SK-N-SH (cell line): Measurements from ENCODE around the gene TXNDC16. TPM values are rescaled to one million over a fixed set of nuclear protein-coding genes. Genes with fewer than 3 reads are reported as not detected.
A peak's percentile ranks its signal among the peaks of the same experiment; 100 is the strongest.

ENCODE experiments used
- CTCF ChIA-PET: fragments of 300-600, 350-600 bp; formaldehyde crosslinking; extraction: SDS; loops from one replicate; lab custom pipeline; 2021; lab: Yijun Ruan, JAX
- POLR2A ChIA-PET: fragments of 350-600 bp; sonication (Branson Sonifier 250); formaldehyde crosslinking; extraction: SDS; loops from one replicate; lab custom pipeline; 2020; ENCODE audit warnings: antibody characterized with exemption, inconsistent platforms; lab: Yijun Ruan, JAX
- DNase-seq: peaks from one replicate; pipeline ENCODE4 v3.0.0; 2012
- H2AFZ ChIP-seq: fragments of 200-600 bp; sonication (generic); 2 replicates; pipeline ENCODE4 v1.8.1; 2016; ENCODE audit warnings: antibody characterized with exemption, mild to moderate bottlenecking, low read depth
- H3F3A ChIP-seq: fragments of 200-600 bp; sonication (generic); replicated peaks from 2 replicates; pipeline ENCODE3; 2016; ENCODE audit warnings: antibody characterized with exemption, mild to moderate bottlenecking; ENCODE audit not compliant: insufficient read depth
- H3K27ac ChIP-seq, 2 experiments: fragments of 200-500 bp in 1 of 2; fragments of 200-600 bp in 1 of 2; sonication (Bioruptor generic) in 1 of 2; sonication (generic), shearing (Covaris generic) in 1 of 2; 2 replicates each; pipeline versions ENCODE4 v1.5.1 to v1.6.1; 2014 to 2016; ENCODE audit warnings: low read depth in 2 of 2, inconsistent platforms in 1 of 2, low read length in 1 of 2, mild to moderate bottlenecking in 1 of 2, mixed read lengths in 1 of 2
- H3K27me3 ChIP-seq: fragments of 200-600 bp; sonication (generic), shearing (Covaris generic); 2 replicates; pipeline ENCODE4 v1.6.1; 2016; ENCODE audit warnings: mixed run types; ENCODE audit not compliant: insufficient read depth
- H3K36me3 ChIP-seq, 2 experiments: fragments of 200-500 bp in 1 of 2; fragments of 200-600 bp in 1 of 2; sonication (Bioruptor generic) in 1 of 2; sonication (generic) in 1 of 2; replicated peaks in 1 of 2; 2 replicates each; pipeline versions ENCODE3 to v1.5.1; 2014 to 2016; ENCODE audit warnings: low read length in 1 of 2, mild to moderate bottlenecking in 1 of 2; ENCODE audit not compliant: insufficient read depth in 2 of 2, control insufficient read depth in 1 of 2
- H3K4me1 ChIP-seq, 2 experiments: fragments of 200-500 bp in 1 of 2; fragments of 200-600 bp in 1 of 2; sonication (Bioruptor generic) in 1 of 2; sonication (generic), shearing (Covaris generic) in 1 of 2; 2 replicates each; pipeline versions ENCODE4 v1.5.1 to v1.6.1; 2014 to 2016; ENCODE audit warnings: low read depth in 1 of 2, low read length in 1 of 2, mixed run types in 1 of 2; ENCODE audit not compliant: insufficient read depth in 2 of 2, control insufficient read depth in 1 of 2
- H3K4me2 ChIP-seq: fragments of 200-600 bp; sonication (generic), shearing (Covaris generic); 2 replicates; pipeline ENCODE4 v1.6.1; 2017; ENCODE audit warnings: mixed run types
- H3K4me3 ChIP-seq, 2 experiments: fragments of 200-500 bp in 1 of 2; fragments of 200-600 bp in 1 of 2; sonication (Bioruptor generic) in 1 of 2; sonication (generic), shearing (Covaris generic) in 1 of 2; 2 replicates each; pipeline versions ENCODE4 v1.5.1 to v1.8.1; 2014 to 2016; ENCODE audit warnings: low read depth in 2 of 2, inconsistent platforms in 1 of 2, low read length in 1 of 2, mild to moderate bottlenecking in 1 of 2, mixed read lengths in 1 of 2, moderate library complexity in 1 of 2
- H3K79me2 ChIP-seq: fragments of 200-600 bp; sonication (generic); 2 replicates; pipeline ENCODE4 v1.8.1; 2017; ENCODE audit warnings: mild to moderate bottlenecking; ENCODE audit not compliant: insufficient read depth
- H3K9ac ChIP-seq: fragments of 200-600 bp; sonication (generic); 2 replicates; pipeline ENCODE4 v1.6.1; 2017; ENCODE audit warnings: mixed run types
- H3K9me2 ChIP-seq: fragments of 200-600 bp; sonication (generic); 2 replicates; pipeline ENCODE4 v1.6.1; 2017; ENCODE audit warnings: mixed run types
- H3K9me3 ChIP-seq: fragments of 200-600 bp; sonication (generic); 2 replicates; pipeline ENCODE4 v1.6.1; 2017; ENCODE audit warnings: mixed run types, mild to moderate bottlenecking, moderate library complexity
- H4K20me1 ChIP-seq: fragments of 200-600 bp; sonication (generic); 2 replicates; pipeline ENCODE4 v1.6.1; 2017; ENCODE audit warnings: mild to moderate bottlenecking, mixed run types; ENCODE audit not compliant: insufficient read depth
- CHD2 ChIP-seq: fragments of 150-350 bp; IDR thresholded peaks from 2 replicates; pipeline ENCODE4 v1.6.1; 2018; ENCODE audit warnings: low read length; ENCODE audit not compliant: partially characterized antibody
- CTCF ChIP-seq: fragments of 200-600 bp; sonication (generic); IDR thresholded peaks from 2 replicates; pipeline ENCODE4 v1.6.1; 2017; ENCODE audit warnings: antibody characterized with exemption, mild to moderate bottlenecking, moderate library complexity
- EP300 ChIP-seq, 2 experiments: IDR thresholded peaks; 2 replicates each; pipeline versions ENCODE4 v1.4.0 to v1.6.1; 2012; ENCODE audit warnings: borderline replicate concordance in 1 of 2, low read depth in 1 of 2, low read length in 1 of 2
- FOSL2 ChIP-seq: IDR thresholded peaks from 2 replicates; pipeline ENCODE4 v1.4.0; 2012; ENCODE audit warnings: low read depth, mild to moderate bottlenecking, moderate library complexity, borderline replicate concordance
- FOXM1 ChIP-seq: IDR thresholded peaks from 2 replicates; pipeline ENCODE4 v1.4.0; 2012; ENCODE audit warnings: low read depth, mild to moderate bottlenecking
- GABPA ChIP-seq: IDR thresholded peaks from 2 replicates; pipeline ENCODE4 v1.4.0; 2012; ENCODE audit warnings: low read depth, mild to moderate bottlenecking
- GATA2 ChIP-seq: sonication (generic); formaldehyde crosslinking; IDR thresholded peaks from 2 replicates; pipeline ENCODE4 v1.5.0; 2020; ENCODE audit warnings: mild to moderate bottlenecking, missing genetic modification reagents
- MEF2A ChIP-seq: IDR thresholded peaks from 2 replicates; pipeline ENCODE4 v1.4.0; 2012; ENCODE audit warnings: low read depth, borderline replicate concordance
- NFIC ChIP-seq: IDR thresholded peaks from 2 replicates; pipeline ENCODE4 v1.4.0; 2012; ENCODE audit warnings: borderline replicate concordance
- NRF1 ChIP-seq: IDR thresholded peaks from 2 replicates; pipeline ENCODE4 v1.6.1; 2012; ENCODE audit warnings: low read depth, mild to moderate bottlenecking, low read length
- RCOR1 ChIP-seq: fragments of 150-350 bp; IDR thresholded peaks from 2 replicates; pipeline ENCODE4 v1.6.1; 2017; ENCODE audit warnings: antibody characterized with exemption, low read length
- REST ChIP-seq: IDR thresholded peaks from 2 replicates; pipeline ENCODE4 v1.6.1; 2012; ENCODE audit warnings: mild to moderate bottlenecking, low read depth, low read length, moderate library complexity
- RXRA ChIP-seq: IDR thresholded peaks from 2 replicates; pipeline ENCODE4 v1.4.0; 2012; ENCODE audit warnings: low read depth, mild to moderate bottlenecking, borderline replicate concordance
- TCF12 ChIP-seq: IDR thresholded peaks from 2 replicates; pipeline ENCODE4 v1.4.0; 2012
- YY1 ChIP-seq: IDR thresholded peaks from 2 replicates; pipeline ENCODE4 v1.4.0; 2012; ENCODE audit warnings: low read depth, mild to moderate bottlenecking
- ZBTB33 ChIP-seq: IDR thresholded peaks from 2 replicates; pipeline ENCODE4 v1.4.0; 2012; ENCODE audit warnings: low read depth, borderline replicate concordance
- WGBS: methylation state at CpG from one replicate; pipeline ENCODE4 v1.1.6; 2017; ENCODE audit warnings: low lambda C conversion rate; 5-methylcytosine and 5-hydroxymethylcytosine counted together
- polyA plus RNA-seq, 3 experiments: library from polyadenylated mRNA; depleted of rRNA; stranded (reverse); fragments of >200 nt; gene quantifications; 2 replicates each; pipeline ENCODE4 v1.2.3, GENCODE V29; 2012

TXNDC16 gene
- polyA plus RNA-seq, 1 of the 3 experiments (the other 2 are of a cell fraction), result 0.95 TPM

DNA sequence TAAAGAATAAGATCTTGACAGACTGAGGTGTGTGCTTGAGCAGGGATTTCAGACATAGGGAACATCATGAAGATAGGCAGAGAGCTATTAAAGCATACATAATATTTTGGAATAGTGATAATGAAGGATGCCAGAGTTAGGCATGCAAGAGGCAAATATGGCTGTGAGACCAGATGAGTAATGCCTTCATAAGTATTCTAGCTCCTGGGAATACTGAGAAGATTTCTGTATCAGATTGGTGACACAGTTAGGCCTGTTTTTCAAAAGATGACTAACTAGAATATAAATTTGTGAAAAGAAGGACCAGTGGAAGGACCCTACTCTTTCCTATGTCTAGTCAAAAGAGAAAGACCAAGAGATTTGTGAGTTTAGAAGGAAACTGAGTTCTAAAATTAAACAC lies 108.8 kb downstream of the TXNDC16 start:
- Histone ChIP-seq H3K9me2 (0 out of 2 replicates have a peak, but pooled peaks cover under 1% of the 10 kb centered on the region), H2AFZ (no peak overlapping the region), H3K9me3 (peaks cover 3% of the 10 kb centered on the region; the same call in 1 of the 2 replicates), H4K20me1 (no peaks in the 10 kb centered on the region), H3K4me2 (no peak overlapping the region), H3F3A (no peaks in the 10 kb centered on the region), H3K27me3 (no peaks in the 10 kb centered on the region), H3K36me3 (no peaks in the 10 kb centered on the region), H3K27ac (no peak overlapping the region), H3K4me1 (no peaks in the 10 kb centered on the region; a peak in 2 of 4 replicates), H3K4me3 (no peak overlapping the region), H3K79me2 (no peaks in the 10 kb centered on the region), H3K9ac (no peak overlapping the region)
- no peak for DNase-seq
- TF ChIP-seq RCOR1, result no peak
- no peak for TF ChIP-seq RXRA
- TF ChIP-seq MEF2A, result no peak
- CTCF ChIA-PET, result interaction anchor here (1.3 kb wide), 1 partner anchor 129 kb away, joined by 4 read pairs; the partner anchor contains the start of gene PTGER2
- POLR2A ChIA-PET, result no interaction called here

DNA sequence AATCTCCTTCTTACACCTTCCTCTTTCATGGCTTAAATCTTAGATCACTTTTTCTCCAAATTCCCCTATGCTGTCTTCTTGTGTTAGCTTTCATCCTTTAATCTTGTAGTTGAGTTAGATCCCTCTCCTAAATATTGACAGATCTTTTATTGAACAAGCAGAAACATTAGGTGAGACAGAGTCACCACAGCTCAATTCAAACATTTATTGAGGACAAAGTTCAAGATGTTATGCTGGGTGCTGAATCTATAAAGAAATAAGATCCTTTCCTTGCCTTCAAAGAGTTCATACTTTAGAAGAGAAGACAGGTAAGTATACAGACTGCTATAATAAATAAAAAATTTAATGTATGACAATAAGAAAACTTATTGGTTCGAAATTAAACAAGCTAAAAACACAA lies 109.7 kb downstream of the TXNDC16 start:
- CTCF ChIA-PET, result no interaction called here

More for the DNA sequence above, 109.7 kb downstream of the TXNDC16 start:
- no peak overlapping the region for H3K4me2 ChIP-seq
- H3K27me3 ChIP-seq, result no peaks in the 10 kb centered on the region
- no peaks in the 10 kb centered on the region for H3K36me3 ChIP-seq
- DNase-seq, result no peak
- H3K4me3 ChIP-seq, result no peak overlapping the region
- H3K27ac ChIP-seq, result no peak overlapping the region
- H3K9me2 ChIP-seq, result no peaks in the 10 kb centered on the region
- no peaks in the 10 kb centered on the region for H3K79me2 ChIP-seq
- no peaks in the 10 kb centered on the region for H3K9me3 ChIP-seq
- H2AFZ ChIP-seq, result 0 out of 2 replicates have a peak overlapping the region, but pooled peaks have one; percentile 8
- H4K20me1 ChIP-seq, result no peaks in the 10 kb centered on the region
- H3K4me1 ChIP-seq, result no peaks in the 10 kb centered on the region; a peak in 2 of 4 replicates
- no peaks in the 10 kb centered on the region for H3F3A ChIP-seq
- 47% methylated on average over 1 of the region's 1 CpG for WGBS
- no peak overlapping the region for H3K9ac ChIP-seq
- no peak for TF ChIP-seq EP300 (IDR thresholded peaks at IDR 0.05; ENCODE audit: borderline replicate concordance in 1 of 2, low read depth in 1 of 2, low read length in 1 of 2)
- no peak for TF ChIP-seq TCF12
- TF ChIP-seq GATA2, result no peak
- TF ChIP-seq NRF1, result no peak
- TF ChIP-seq FOXM1, result no peak
- no peak for TF ChIP-seq GABPA
- no peak for TF ChIP-seq CHD2
- no peak for TF ChIP-seq CTCF
- TF ChIP-seq NFIC, result no peak
- TF ChIP-seq REST, result no peak
- TF ChIP-seq FOSL2, result no peak
- TF ChIP-seq ZBTB33, result no peak
- TF ChIP-seq YY1, result no peak
- POLR2A ChIA-PET, result interaction anchor here (0.6 kb wide), 1 partner anchor 374 kb away, joined by 3 read pairs; no protein-coding TSS in a partner anchor
